Right lobe of liver (tissue), 6 donors: ENCODE measurements around the gene VAT1. TPM values are rescaled to one million over a fixed set of nuclear protein-coding genes. Genes with fewer than 3 reads are reported as not detected.
"Not testable (repeated sequence)": the region's sequence is repeated elsewhere in the genome, so short reads cannot be mapped to it uniquely, and the experiment has no call there.

ENCODE experiments used
- ATAC-seq, 4 donors: fragments of 200-7000 bp; cut with Tn5 transposase; one replicate each; pipeline ENCODE4 v1.9.1; 2020; ENCODE audit warnings: mild to moderate bottlenecking in 4 of 4, moderate library complexity in 4 of 4
- DNase-seq, 3 donors: peaks; one replicate each; pipeline ENCODE4 v3.0.0-alpha.2; 2020
- H3K27ac ChIP-seq, 3 donors: fragments of 200-600 bp; one replicate each; pipeline ENCODE4 v1.8.0; 2022
- H3K27me3 ChIP-seq, 2 donors: fragments of 200-600 bp; one replicate each; pipeline ENCODE4 v1.8.0; 2022
- H3K36me3 ChIP-seq, 4 donors: fragments of 200-600 bp; sonication (generic) in 1 of 4; one replicate each; pipeline versions ENCODE4 v1.5.1 to v1.8.0; 2017 to 2022; ENCODE audit warnings: control low read depth in 1 of 4
- H3K4me1 ChIP-seq, 4 donors: fragments of 200-600 bp; sonication (generic) in 1 of 4; one replicate each; pipeline versions ENCODE4 v1.5.1 to v1.8.0; 2017 to 2022; ENCODE audit warnings: control low read depth in 1 of 4
- H3K4me3 ChIP-seq, 3 donors: fragments of 200-600 bp; one replicate each; pipeline ENCODE4 v1.8.0; 2022
- H3K9me3 ChIP-seq, 4 donors: fragments of 200-600 bp; sonication (generic) in 1 of 4; one replicate each; pipeline versions ENCODE4 v1.5.1 to v1.8.0; 2017 to 2022; ENCODE audit warnings: control low read depth in 1 of 4
- CTCF ChIP-seq, 4 donors: fragments of 200-600 bp in 3 of 4; fragments of 450-650 bp in 1 of 4; IDR thresholded peaks; one replicate each; pipeline versions ENCODE4 v1.5.1 to v1.8.0; 2016 to 2022; ENCODE audit warnings: antibody characterized with exemption in 4 of 4, mild to moderate bottlenecking in 2 of 4
- POLR2A ChIP-seq: fragments of 450-650 bp; IDR thresholded peaks from one replicate; pipeline ENCODE4 v1.6.1; 2017; ENCODE audit warnings: antibody characterized with exemption, mild to moderate bottlenecking
- WGBS: methylation state at CpG from one replicate; pipeline ENCODE4 v1.1.6; 2018; ENCODE audit warnings: low coverage, low lambda C conversion rate; ENCODE audit not compliant: insufficient coverage; ENCODE audit errors: missing lambda C conversion rate; 5-methylcytosine and 5-hydroxymethylcytosine counted together
- intact Hi-C, 2 donors: fragments of 100-400 bp; cut with DNase I; formaldehyde crosslinking; loops; one replicate each; pipeline versions ENCODE4 v1.11.2 to v1.14.1; 2022
- total RNA-seq, 6 experiments: library from RNA; depleted of rRNA in 2 of 6; stranded (reverse); fragments of >200 nt in 2 of 6; fragmentation: NEBNext Ultra II Directional in 3 of 6; extraction: Animal tissue kit (Norgen Biotek cat#: 25700) in 3 of 6; gene quantifications; one replicate each; pipeline versions ENCODE4 v1.1.0 to v1.2.4, GENCODE V29; 2016 to 2023
- donor health status: DM: no; HTN: yes; CAD: no.
- donor health status: DM: no; HTN: no; CAD: no.
- donor health status: DM: no; HTN: no; CAD: no.
- donor health status: DM: no; HTN: yes; CAD: no.
- donor health status: DM: no; HTN: yes; CAD: no.

Gene VAT1
- total RNA-seq, 6 experiments from 2014 or later: 38.2 to 51.6 (median 43.3) TPM

- peaks cover 0 to 7% (median 1%) of the 10 kb centered on the region in 4 donors for H3K36me3 ChIP-seq
- no peaks in the 10 kb centered on the region for H3K9me3 ChIP-seq
- no peak for ATAC-seq
- no peak overlapping the region for H3K4me3 ChIP-seq
- TF ChIP-seq POLR2A (no peak), CTCF (IDR thresholded peaks at IDR 0.05) (no peak)
- no peaks in the 10 kb centered on the region for H3K27me3 ChIP-seq
- intact Hi-C loops: no loop called here
- no peak for DNase-seq
- H3K27ac ChIP-seq: no peak overlapping the region
- peaks cover 0 to 18% (median 6%) of the 10 kb centered on the region in 4 donors for H3K4me1 ChIP-seq
Measured at GRCh38 chr17:42982266-42982665, 39.9 kb downstream of the VAT1 start.

GRCh38 chr17:42980766-42981397 lies 41.3 kb downstream of the VAT1 start:
- DNase-seq (peak; percentile 51 to 66 (median 59)), ATAC-seq (peak; percentile 65 to 82 (median 78))
- Histone ChIP-seq H3K36me3 (no peaks in the 10 kb centered on the region), H3K4me1 (peaks cover 0 to 18% (median 6%) of the 10 kb centered on the region in 4 donors), H3K27ac (peak overlapping the region; percentile 40 to 82 (median 77)), H3K9me3 (no peaks in the 10 kb centered on the region), H3K27me3 (no peaks in the 10 kb centered on the region), H3K4me3 (peak overlapping the region; percentile 94 to 97 (median 97))
- intact Hi-C loops: no loop called here
- peak; percentile 22 for TF ChIP-seq POLR2A
- peak in 2 of 4 donors; percentile 13 to 21 for TF ChIP-seq CTCF (IDR thresholded peaks at IDR 0.05)
- WGBS: 0% methylated on average over 17 of the region's 67 CpGs

- WGBS: 0% methylated on average over 5 of the region's 39 CpGs
- H3K27ac ChIP-seq: peak within 1 kb of the TSS; percentile 40 to 82 (median 77)
- peak; percentile 94 to 95 (median 94) for ATAC-seq
Measured at GRCh38 chr17:42980274-42980765, 41.9 kb downstream of the VAT1 start, which contains the start of gene RUNDC1. RUNDC1 (plus strand) TSS chr17:42980565; CDS start chr17:42980577, 12 bp downstream.

GRCh38 chr17:42979511-42980273 lies 42.5 kb downstream of the VAT1 start, which contains the start of gene PTGES3L:
PTGES3L (minus strand) TSS chr17:42980080; CDS start chr17:42980053, 27 bp downstream.
- peak within 1 kb of the TSS; percentile 94 to 97 (median 97) for H3K4me3 ChIP-seq
- no peak for TF ChIP-seq CTCF (IDR thresholded peaks at IDR 0.05)
- no peak for TF ChIP-seq POLR2A

More at GRCh38 chr17:42980274-42980765, 41.9 kb downstream of the VAT1 start, which contains the start of gene RUNDC1:
- H3K4me1 ChIP-seq: peaks cover 0 to 18% (median 6%) of the 10 kb centered on the region in 4 donors
- TF ChIP-seq POLR2A (peak; percentile 33), CTCF (IDR thresholded peaks at IDR 0.05) (no peak)
- no peaks in the 10 kb centered on the region for H3K9me3 ChIP-seq
- no peaks in the 10 kb centered on the region for H3K27me3 ChIP-seq
- DNase-seq: peak; percentile 93 to 94 (median 94)
- intact Hi-C loops: no loop called here
- H3K36me3 ChIP-seq: no peaks in the 10 kb centered on the region
- peak within 1 kb of the TSS; percentile 94 to 97 (median 97) for H3K4me3 ChIP-seq

GRCh38 chr17:42975701-42976100 lies 46.5 kb downstream of the VAT1 start:
- H3K27ac ChIP-seq, H3K4me1 ChIP-seq, DNase-seq, intact Hi-C loops, H3K27me3 ChIP-seq, H3K36me3 ChIP-seq, ATAC-seq, H3K4me3 ChIP-seq, H3K9me3 ChIP-seq: not testable (repeated sequence)
- WGBS: 77% methylated on average over 16 of the region's 16 CpGs

More at GRCh38 chr17:42979511-42980273, 42.5 kb downstream of the VAT1 start, which contains the start of gene PTGES3L:
- 63% methylated on average over 8 of the region's 21 CpGs for WGBS
- H3K9me3 ChIP-seq: no peaks in the 10 kb centered on the region
- DNase-seq (no peak), ATAC-seq (peak in 3 of 4 donors; percentile 4 to 17 (median 10))
- intact Hi-C loops: no loop called here
- no peaks in the 10 kb centered on the region for H3K27me3 ChIP-seq
- peak within 1 kb of the TSS; percentile 40 to 82 (median 77) for H3K27ac ChIP-seq
- H3K4me1 ChIP-seq: peaks cover 0 to 18% (median 6%) of the 10 kb centered on the region in 4 donors
- no peaks in the 10 kb centered on the region for H3K36me3 ChIP-seq
